ENCODE data around the gene HES3. TPM values are rescaled to one million over a fixed set of nuclear protein-coding genes. Genes with fewer than 3 reads are reported as not detected.

Gene HES3
- total RNA-seq, 1 donor from 2014 or later: not detected

DNA sequence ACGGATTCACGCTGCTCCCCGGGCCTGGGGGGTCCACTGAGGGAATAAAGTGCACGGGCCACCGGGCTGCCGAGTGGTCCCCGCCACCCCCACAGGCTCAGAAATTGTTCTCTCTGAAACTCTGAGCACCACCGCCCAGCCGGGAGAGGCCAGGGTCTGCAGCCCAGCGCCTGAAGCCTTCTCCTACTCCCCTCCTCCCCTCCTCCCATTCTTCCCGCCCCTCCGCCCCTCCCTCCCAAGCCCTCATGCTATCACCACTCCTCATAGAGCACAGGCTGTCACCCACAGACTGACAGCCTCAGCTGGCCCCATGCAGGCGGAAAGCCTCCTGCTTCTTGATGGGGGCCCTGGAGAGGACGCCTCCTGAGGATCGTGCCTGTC, 17.6 kb downstream of the HES3 start:
- peak overlapping the region; percentile 59 for H3K4me3 Mint-ChIP-seq (ENCODE audit: unreplicated experiment)

GRCh38 chr1:6262555-6263420, 18.8 kb downstream of the HES3 start:
- TF ChIP-seq CTCF (IDR thresholded peaks at IDR 0.05): no peak
- Mint-ChIP-seq H3K27ac (ENCODE audit: unreplicated experiment) (no peak overlapping the region), H3K4me1 (ENCODE audit: low read depth) (peaks cover 6% of the 10 kb centered on the region), H3K27me3 (ENCODE audit: low read depth) (no peaks in the 10 kb centered on the region), H3K9me3 (ENCODE audit: low read depth) (no peaks in the 10 kb centered on the region), H3K4me3 (ENCODE audit: unreplicated experiment) (no peak overlapping the region), H3K36me3 (ENCODE audit: low read depth) (peaks cover 2% of the 10 kb centered on the region)
- no peak for DNase-seq (ENCODE audit: low spot score)

More for the DNA sequence above, 17.6 kb downstream of the HES3 start:
- no peak overlapping the region for H3K27ac Mint-ChIP-seq (ENCODE audit: unreplicated experiment)
- H3K4me1 Mint-ChIP-seq (ENCODE audit: low read depth): peaks cover 6% of the 10 kb centered on the region
- DNase-seq (ENCODE audit: low spot score): no peak
- no peaks in the 10 kb centered on the region for H3K27me3 Mint-ChIP-seq (ENCODE audit: low read depth)
- H3K36me3 Mint-ChIP-seq (ENCODE audit: low read depth): peaks cover 2% of the 10 kb centered on the region
- TF ChIP-seq CTCF (IDR thresholded peaks at IDR 0.05): no peak
- no peaks in the 10 kb centered on the region for H3K9me3 Mint-ChIP-seq (ENCODE audit: low read depth)

GRCh38 chr1:6263716-6264115, 19.7 kb downstream of the HES3 start:
- Mint-ChIP-seq H3K27ac (ENCODE audit: unreplicated experiment) (no peak overlapping the region), H3K4me3 (ENCODE audit: unreplicated experiment) (no peak overlapping the region), H3K9me3 (ENCODE audit: low read depth) (no peaks in the 10 kb centered on the region), H3K36me3 (ENCODE audit: low read depth) (peaks cover 2% of the 10 kb centered on the region), H3K4me1 (ENCODE audit: low read depth) (peaks cover 6% of the 10 kb centered on the region), H3K27me3 (ENCODE audit: low read depth) (no peaks in the 10 kb centered on the region)
- no peak for DNase-seq (ENCODE audit: low spot score)
- TF ChIP-seq CTCF (IDR thresholded peaks at IDR 0.05): no peak

DNA sequence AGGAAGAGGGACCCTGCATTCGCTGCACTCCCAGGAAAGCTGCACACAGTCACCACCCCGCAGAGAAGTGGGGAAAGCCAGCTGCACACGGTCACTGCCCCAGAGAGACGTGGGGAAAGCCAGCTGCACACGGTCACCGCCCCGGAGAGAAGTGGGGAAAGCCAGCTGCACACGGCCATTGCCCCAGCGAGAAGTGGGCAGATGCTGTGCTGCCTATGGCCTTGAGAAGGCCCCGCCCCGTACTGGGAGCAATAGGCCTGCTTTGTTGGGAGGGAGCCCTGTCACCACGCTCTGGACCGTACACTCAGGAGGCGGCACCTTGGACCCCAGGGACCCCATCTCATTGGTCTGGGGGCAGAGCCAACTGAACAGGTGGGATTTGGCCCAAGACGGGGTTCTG, 21.2 kb downstream of the HES3 start:
- Mint-ChIP-seq H3K27me3 (ENCODE audit: low read depth) (no peaks in the 10 kb centered on the region), H3K9me3 (ENCODE audit: low read depth) (no peaks in the 10 kb centered on the region)
- no peak for TF ChIP-seq CTCF (IDR thresholded peaks at IDR 0.05)

GRCh38 chr1:6266641-6267040, 22.7 kb downstream of the HES3 start:
- no peak overlapping the region for H3K4me3 Mint-ChIP-seq (ENCODE audit: unreplicated experiment)
- no peaks in the 10 kb centered on the region for H3K27me3 Mint-ChIP-seq (ENCODE audit: low read depth)
- peaks cover 13% of the 10 kb centered on the region for H3K4me1 Mint-ChIP-seq (ENCODE audit: low read depth)
- peaks cover 2% of the 10 kb centered on the region for H3K36me3 Mint-ChIP-seq (ENCODE audit: low read depth)
- no peaks in the 10 kb centered on the region for H3K9me3 Mint-ChIP-seq (ENCODE audit: low read depth)
- DNase-seq (ENCODE audit: low spot score): no peak
- no peak overlapping the region for H3K27ac Mint-ChIP-seq (ENCODE audit: unreplicated experiment)
- TF ChIP-seq CTCF (IDR thresholded peaks at IDR 0.05): no peak

More for the DNA sequence above, 21.2 kb downstream of the HES3 start:
- Mint-ChIP-seq H3K4me3 (ENCODE audit: unreplicated experiment) (no peak overlapping the region), H3K36me3 (ENCODE audit: low read depth) (peaks cover 2% of the 10 kb centered on the region), H3K4me1 (ENCODE audit: low read depth) (peaks cover 11% of the 10 kb centered on the region), H3K27ac (ENCODE audit: unreplicated experiment) (no peak overlapping the region)
- no peak for DNase-seq (ENCODE audit: low spot score)
